HG02610 (cell line): ENCODE measurements around the gene ARHGEF9.
"Not testable (repeated sequence)": the region's sequence is repeated elsewhere in the genome, so short reads cannot be mapped to it uniquely, and the experiment has no call there.

Experiments
- ATAC-seq: cut with Tn5 transposase; IDR thresholded peaks from one replicate; pipeline ENCODE4 v1.9.1; 2021; ENCODE audit warnings: mild to moderate bottlenecking, moderate library complexity; ENCODE audit not compliant: unreplicated experiment

Gene ARHGEF9

DNA sequence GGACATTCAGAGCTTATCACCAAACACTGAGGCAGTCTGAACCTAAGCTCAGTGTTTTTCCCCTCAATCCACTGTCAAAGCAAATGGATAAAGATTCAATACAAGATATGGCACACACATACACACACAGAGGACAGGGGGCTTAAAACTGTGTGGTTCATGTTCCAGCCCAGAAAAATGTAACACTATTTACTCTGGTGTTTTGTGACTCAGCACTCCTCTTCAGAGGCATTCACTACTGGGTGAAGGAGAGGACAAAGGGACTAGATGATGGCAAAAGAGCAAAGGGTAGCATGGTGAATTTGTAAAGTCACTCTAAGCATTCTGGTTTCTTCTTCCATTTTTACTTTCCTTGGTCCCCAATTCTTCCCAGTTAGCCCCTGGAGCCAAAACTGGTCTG lies 120.3 kb downstream of the ARHGEF9 start:
- ATAC-seq: no peak

DNA sequence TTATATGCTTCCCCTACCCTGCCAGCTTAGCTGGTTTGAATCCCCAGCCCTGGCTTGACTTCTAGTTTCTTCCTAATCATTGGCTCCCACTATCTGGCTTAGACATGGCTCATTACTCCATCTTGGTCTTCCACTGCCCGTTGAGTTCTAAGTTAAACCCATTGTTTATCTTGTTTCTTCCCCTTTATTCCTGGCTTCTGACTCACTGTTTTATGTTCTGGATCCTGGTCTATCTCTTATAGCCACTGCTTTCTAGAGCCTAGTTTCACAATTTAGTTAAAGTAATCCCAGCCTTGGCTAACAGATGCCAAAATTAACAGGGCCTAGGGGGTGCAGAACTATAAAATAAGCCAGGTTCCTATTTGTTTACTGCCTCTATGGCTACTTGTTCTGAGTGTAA lies 120.9 kb downstream of the ARHGEF9 start:
- ATAC-seq: no peak

DNA sequence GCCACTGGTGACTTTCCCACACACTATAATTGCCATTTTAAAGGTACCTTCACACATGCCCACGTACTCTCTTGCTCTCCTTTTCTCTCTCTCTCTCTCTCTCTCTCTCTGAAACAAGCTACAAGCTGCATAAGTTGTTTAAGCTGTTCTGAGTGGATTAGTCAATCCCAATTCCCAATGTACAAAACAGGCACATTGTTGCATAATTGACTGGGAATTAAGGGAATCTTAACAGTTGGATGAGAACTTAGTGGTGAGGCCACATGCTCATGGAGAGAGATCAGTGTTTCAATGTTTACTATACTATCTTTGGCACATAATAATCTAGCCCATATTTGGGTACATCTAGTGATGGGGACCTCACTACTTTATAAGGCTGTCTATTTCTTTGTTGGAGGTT lies 123.3 kb downstream of the ARHGEF9 start:
- no peak for ATAC-seq

DNA sequence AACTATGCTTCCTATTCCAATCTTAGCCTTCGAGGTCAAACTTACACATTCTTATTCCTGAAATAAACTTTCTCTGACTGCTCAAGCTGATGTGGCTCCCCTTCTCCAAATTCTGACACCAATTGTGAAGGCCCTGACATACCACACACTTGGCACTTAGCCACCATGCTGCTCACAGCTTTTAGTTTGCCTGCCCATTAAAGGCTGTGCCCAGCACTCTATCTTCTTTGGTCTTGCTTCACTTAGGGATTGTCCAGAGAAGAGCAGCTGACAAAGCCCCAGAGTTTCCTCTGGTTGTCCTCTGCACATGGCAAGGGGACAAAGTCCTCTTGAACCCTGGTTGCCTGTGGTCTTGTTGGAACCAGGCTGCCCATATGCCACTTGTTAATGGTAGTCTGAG lies 126.1 kb downstream of the ARHGEF9 start:
- no peak for ATAC-seq

DNA sequence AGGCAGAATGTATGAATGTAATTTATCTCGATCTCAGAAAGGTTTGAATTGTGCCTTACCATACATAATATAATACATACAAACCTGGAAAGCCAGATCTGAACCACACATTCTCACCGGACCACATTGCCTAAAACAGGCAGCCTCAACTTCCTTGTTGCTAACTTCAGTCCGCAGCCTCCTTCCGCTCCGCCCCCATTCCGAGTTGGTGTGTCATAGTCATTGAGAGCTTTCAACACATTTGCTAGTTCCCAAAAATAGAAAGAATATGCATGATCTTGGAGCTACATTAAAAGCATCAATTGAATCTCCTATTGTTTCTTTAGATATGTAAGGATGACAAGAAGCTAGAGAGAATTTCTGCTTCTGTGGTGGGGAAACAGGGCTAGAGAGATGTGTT lies 127.2 kb downstream of the ARHGEF9 start:
- ATAC-seq: no peak

DNA sequence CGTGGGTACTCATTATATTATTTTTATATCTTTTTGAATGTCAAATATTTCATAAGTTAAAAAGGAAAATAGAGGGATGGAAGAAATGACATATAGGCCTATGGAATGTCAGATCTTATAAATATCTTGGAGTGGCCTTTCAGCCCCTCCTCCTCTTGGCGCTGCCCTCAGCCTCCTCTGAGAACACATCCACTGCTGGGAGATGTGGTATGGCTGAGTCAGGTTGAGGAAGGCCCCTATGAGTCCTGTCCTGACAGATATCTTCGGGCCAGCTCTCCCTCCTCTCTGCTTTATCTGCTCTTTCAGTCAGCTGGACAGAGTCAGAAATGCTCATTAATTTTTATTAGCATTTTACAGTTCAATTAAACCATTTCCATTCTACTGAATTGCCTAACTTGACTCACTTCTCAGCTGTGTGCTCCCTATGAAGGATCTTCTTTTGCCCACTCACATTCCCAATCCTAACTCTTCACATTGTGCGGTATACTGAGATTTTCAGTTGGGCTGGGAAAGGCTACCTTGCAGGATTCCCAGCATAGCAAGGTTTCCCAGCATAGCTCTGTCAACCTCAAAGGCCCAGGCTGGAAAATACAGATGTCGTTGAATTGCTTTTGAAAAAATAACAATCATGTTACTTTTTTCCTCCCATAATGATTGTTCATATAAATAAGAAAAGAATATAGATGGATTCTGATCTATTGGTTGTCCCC lies 128.0 kb downstream of the ARHGEF9 start:
- ATAC-seq: no peak

DNA sequence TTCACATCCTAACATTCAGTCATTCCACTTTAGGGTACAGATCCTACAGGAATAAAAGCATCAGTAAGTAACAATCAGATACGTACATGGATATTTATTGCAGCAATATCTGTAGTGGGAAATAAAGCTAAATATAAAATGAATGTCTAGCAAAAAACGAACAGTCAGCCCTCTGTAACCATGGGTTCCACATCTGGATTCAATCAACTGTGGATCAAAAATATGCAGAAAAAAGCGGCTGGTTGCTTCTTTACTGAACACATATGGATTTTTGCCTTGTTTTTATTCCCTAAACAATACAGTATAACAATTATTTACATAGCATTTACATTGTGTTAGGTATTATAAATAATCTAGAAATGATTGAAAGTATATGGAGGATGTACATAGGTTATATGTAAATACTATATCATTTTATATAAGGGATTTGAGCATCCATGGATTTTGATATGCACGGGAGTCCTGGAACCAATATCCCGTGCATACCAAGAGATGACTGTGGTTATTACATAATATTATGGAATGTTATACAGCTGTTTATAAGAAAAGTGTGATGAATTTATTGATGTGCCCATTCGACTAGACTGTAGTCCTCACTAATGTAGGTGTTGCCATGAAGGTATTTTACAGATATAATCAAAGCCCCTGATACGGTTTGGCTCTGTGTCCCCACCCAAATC lies 132.8 kb downstream of the ARHGEF9 start:
- ATAC-seq: no peak

DNA sequence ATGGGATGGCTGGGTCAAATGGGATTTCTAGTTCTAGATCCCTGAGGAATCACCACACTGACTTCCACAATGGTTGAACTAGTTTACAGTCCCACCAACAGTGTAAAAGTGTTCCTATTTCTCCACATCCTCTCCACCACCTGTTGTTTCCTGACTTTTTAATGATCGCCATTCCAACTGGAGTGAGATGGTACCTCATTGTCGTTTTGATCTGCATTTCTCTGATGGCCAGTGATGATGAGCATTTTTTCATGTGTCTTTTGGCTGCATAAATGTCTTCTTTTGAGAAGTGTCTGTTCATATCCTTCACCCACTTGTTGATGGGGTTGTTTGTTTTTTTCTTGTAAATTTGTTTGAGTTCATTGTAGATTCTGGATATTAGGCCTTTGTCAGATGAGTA lies 139.3 kb downstream of the ARHGEF9 start:
- not testable (repeated sequence) for ATAC-seq

DNA sequence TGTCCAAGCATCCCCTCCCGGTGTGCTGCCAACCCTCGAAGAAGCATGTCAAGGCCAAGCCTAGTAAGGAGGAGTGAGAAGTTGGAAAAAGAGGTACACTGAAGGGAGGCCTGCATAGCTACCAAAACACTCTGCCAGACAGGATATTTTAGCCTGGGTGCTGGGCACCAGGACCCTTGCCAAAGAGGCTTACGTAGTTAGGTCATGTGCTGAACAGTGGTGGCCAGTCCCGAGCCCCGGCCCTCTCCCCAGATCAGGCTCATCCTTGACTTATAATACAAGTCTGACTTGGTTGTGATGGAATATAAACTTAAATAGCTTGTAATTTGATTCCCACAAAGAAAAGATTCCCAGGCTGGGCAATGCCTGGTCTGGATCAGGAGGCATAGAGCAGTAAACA lies 149.3 kb downstream of the ARHGEF9 start:
- ATAC-seq: no peak

DNA sequence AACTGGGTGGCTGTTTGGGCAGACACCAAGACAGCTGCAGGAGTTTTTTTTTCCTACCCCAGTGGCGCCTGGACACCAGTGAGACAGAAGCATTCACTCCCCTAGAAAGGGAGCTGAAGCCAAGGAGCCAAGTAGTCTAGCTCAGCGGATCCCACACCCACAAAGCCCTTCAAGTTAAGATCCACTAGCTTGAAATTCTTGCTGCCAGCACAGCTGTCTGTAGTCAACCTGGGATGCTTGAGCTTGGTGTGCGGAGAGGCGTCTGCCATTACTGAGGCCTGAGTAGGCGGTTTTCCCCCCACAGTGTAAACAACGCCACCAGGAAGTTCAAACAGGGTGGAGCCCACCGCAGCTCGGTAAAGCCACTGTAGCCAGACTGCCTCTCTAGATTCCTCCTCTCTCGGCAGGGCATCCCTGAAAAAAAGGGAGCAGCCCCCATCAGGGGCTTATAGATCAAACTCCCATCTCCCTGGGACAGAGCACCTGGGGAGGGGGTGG lies 171.4 kb downstream of the ARHGEF9 start:
- no peak for ATAC-seq

DNA sequence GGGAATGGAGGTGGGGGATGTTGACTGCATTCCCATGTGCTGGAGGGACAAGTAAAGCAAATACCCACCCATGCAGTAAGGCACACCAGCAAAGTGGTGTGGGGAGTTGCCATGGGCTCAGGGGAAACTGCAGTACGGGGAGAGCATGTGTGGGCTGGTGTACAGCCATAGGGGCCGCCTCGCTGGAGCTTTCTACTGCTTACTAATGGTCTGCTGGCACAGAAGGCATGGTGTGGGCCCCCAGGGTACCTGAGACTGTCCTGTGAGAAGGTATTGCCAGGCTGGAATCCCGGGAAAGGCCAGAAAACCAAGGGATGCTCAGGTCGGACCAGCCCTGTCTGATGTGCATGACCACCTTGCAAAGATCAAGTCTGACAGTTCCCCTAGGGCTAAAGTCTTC lies 199.1 kb downstream of the ARHGEF9 start:
- ATAC-seq: no peak
